Ovary (tissue), 10 donors: Measurements from ENCODE around the gene OR4Q3. TPM values are rescaled to one million over a fixed set of nuclear protein-coding genes. Genes with fewer than 3 reads are reported as not detected.
"Not testable (repeated sequence)": the region's sequence is repeated elsewhere in the genome, so short reads cannot be mapped to it uniquely, and the experiment has no call there.

Source experiments
- DNase-seq, 5 donors: peaks; one replicate each; pipeline ENCODE4 v3.0.0-alpha.2; 2019 to 2020
- H3K27ac ChIP-seq, 2 donors: fragments of 200-600 bp; one replicate each; pipeline versions ENCODE4 v1.5.1 to v1.8.0; 2019 to 2022
- H3K27me3 ChIP-seq: fragments of 200-600 bp; one replicate; pipeline ENCODE4 v1.8.0; 2022
- H3K36me3 ChIP-seq: fragments of 200-600 bp; sonication (generic); one replicate; pipeline ENCODE4 v1.5.1; 2019
- H3K4me1 ChIP-seq: one replicate; pipeline ENCODE4 v1.8.1; 2013; ENCODE audit warnings: mild to moderate bottlenecking, moderate library complexity; ENCODE audit not compliant: insufficient read depth
- H3K4me3 ChIP-seq: fragments of 200-600 bp; sonication (generic); one replicate; pipeline ENCODE4 v1.5.1; 2017
- H3K9me3 ChIP-seq, 2 donors: fragments of 200-600 bp in 1 of 2; sonication (generic) in 1 of 2; one replicate each; pipeline versions ENCODE4 v1.5.1 to v1.8.1; 2013 to 2019; ENCODE audit warnings: mild to moderate bottlenecking in 1 of 2, moderate library complexity in 1 of 2
- EP300 ChIP-seq: sonication (generic); formaldehyde crosslinking; IDR thresholded peaks from one replicate; pipeline ENCODE4 v1.6.1; 2017; ENCODE audit warnings: antibody characterized with exemption
- POLR2A ChIP-seq: fragments of 450-650 bp; IDR thresholded peaks from one replicate; pipeline ENCODE4 v1.6.1; 2017; ENCODE audit warnings: antibody characterized with exemption, mild to moderate bottlenecking, moderate library complexity
- WGBS, 3 donors: extraction: QIAGEN DNeasy Blood & Tissue Kit in 1 of 3; methylation state at CpG; one replicate each; pipeline versions ENCODE4 v1.1.5 to v1.1.7; 2013 to 2017; 5-methylcytosine and 5-hydroxymethylcytosine counted together
- intact Hi-C, 4 donors: fragments of 100-400 bp; cut with DNase I; formaldehyde crosslinking; loops; one replicate each; pipeline versions ENCODE4 v1.11.0 to v1.15.1; 2022 to 2023
- long read RNA-seq, 3 donors: library from polyadenylated mRNA in 2 of 3; unstranded in 2 of 3; transcript quantifications; one replicate each; pipeline ENCODE4 v2.0.0 and lab custom pipeline, GENCODE V29; 2021 to 2026
- polyA plus RNA-seq, 2 donors: library from polyadenylated mRNA; stranded (reverse); fragments of 200-250 nt in 1 of 2; fragments of 350-450 nt in 1 of 2; fragmentation: Illumina TruSeq in 1 of 2; extraction: RNeasy Lipid Tissue Mini Kit (QIAGEN cat#74804) in 1 of 2; gene quantifications; one replicate each; pipeline ENCODE4 v1.2.3, GENCODE V29; 2013 to 2014
- total RNA-seq, 7 donors: library from RNA; depleted of rRNA in 2 of 7; stranded (reverse); fragments of >200 nt in 2 of 7; fragmentation: NEBNext Ultra II Directional in 3 of 7; extraction: Animal tissue kit (Norgen Biotek cat#: 25700) in 3 of 7; gene quantifications; one replicate each; pipeline versions ENCODE4 v1.1.0 to v1.2.4, GENCODE V29; 2016 to 2023
- TF ChIP-seq, protein P1 (sequence below), 3 donors: fragments of 450-650 bp in 2 of 3; fragments of 200-600 bp in 1 of 3; IDR thresholded peaks; one replicate each; pipeline versions ENCODE4 v1.5.1 to v1.8.0; 2016 to 2022; ENCODE audit warnings: antibody characterized with exemption in 3 of 3, mild to moderate bottlenecking in 1 of 3
- donor health status: DM: no; HTN: no; CAD: no; lungs with moderate emphysema.
- donor health status: DM: no; HTN: no; CAD: no.
- donor health status: Bipolar disorder and iron deficiency.
- donor health status: DM: yes; HTN: yes; CAD: no.
- donor health status: DM: no; HTN: no; CAD: no.
- donor health status: DM: yes; HTN: yes; CAD: no.

OR4Q3 gene
- not detected for total RNA-seq
- not detected for polyA plus RNA-seq
- long read RNA-seq, donor 1 = 0 reads
- long read RNA-seq, donor 2 = 0 reads
- long read RNA-seq, donor 3 = 0 reads

DNA sequence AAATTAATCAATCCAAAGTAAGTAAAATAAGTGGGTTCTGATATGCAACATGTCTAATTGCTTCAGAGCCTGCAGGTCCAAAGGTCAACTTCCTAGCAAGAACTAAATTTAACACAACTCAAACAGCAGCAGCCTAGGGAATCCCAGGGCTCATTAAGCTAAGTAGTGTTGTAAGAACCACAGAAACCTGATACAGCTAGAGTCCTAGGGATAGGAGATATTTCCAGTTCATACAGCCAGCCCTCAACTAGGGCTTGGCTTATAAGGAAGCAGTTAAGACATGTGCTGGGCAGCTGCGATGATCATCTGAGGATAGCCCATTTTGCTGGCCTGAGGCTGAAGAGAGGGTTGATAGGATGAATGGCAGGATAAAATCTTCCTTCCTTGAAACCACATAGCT, at the start of gene OR4Q3:
Gene OR4Q3, plus strand, starts transcription at position 316 of the 400 bp plus-strand sequence.
- H3K36me3 ChIP-seq = no peaks in the 10 kb centered on the region
- intact Hi-C loops = no loop called here
- no peak within 1 kb of the TSS for H3K4me3 ChIP-seq
- 71 to 75% (median 73%) methylated on average over 1 of the region's 1 CpG for WGBS, 3 donors
- H3K9me3 ChIP-seq = no peaks in the 10 kb centered on the region
- H3K4me1 ChIP-seq = no peaks in the 10 kb centered on the region
- no peak for TF ChIP-seq POLR2A
- TF ChIP-seq, protein P1, sequence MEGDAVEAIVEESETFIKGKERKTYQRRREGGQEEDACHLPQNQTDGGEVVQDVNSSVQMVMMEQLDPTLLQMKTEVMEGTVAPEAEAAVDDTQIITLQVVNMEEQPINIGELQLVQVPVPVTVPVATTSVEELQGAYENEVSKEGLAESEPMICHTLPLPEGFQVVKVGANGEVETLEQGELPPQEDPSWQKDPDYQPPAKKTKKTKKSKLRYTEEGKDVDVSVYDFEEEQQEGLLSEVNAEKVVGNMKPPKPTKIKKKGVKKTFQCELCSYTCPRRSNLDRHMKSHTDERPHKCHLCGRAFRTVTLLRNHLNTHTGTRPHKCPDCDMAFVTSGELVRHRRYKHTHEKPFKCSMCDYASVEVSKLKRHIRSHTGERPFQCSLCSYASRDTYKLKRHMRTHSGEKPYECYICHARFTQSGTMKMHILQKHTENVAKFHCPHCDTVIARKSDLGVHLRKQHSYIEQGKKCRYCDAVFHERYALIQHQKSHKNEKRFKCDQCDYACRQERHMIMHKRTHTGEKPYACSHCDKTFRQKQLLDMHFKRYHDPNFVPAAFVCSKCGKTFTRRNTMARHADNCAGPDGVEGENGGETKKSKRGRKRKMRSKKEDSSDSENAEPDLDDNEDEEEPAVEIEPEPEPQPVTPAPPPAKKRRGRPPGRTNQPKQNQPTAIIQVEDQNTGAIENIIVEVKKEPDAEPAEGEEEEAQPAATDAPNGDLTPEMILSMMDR (IDR thresholded peaks at IDR 0.05) = no peak
- TF ChIP-seq EP300 = no peak
- no peak within 1 kb of the TSS for H3K27ac ChIP-seq
- DNase-seq = no peak
- no peaks in the 10 kb centered on the region for H3K27me3 ChIP-seq

DNA sequence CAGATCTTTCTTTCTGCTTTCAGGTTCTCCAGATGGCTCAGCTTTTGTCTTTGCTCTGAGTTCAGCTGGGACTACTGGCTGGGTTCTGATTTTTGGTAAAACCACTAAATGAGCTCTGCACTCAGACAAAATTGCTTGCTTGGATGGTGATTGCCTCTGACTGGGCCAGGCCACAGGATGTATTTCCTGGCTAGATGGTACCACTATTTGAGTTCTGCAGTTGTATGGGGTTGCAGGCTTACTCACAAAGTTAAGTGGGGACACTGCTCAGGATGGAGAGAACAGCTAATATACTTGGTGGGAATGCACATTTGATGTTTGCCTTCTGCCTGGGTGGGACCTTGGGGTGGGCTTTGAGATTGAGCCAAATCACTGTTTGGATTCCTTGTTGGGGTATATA, 14.0 kb upstream of the OR4Q3 start:
- H3K27me3 ChIP-seq = no peaks in the 10 kb centered on the region
- H3K27ac ChIP-seq = no peak overlapping the region
- intact Hi-C loops = no loop called here
- TF ChIP-seq, protein P1 (IDR thresholded peaks at IDR 0.05) = no peak
- TF ChIP-seq POLR2A = no peak
- TF ChIP-seq EP300 = no peak
- no peaks in the 10 kb centered on the region for H3K36me3 ChIP-seq
- DNase-seq = no peak
- H3K4me1 ChIP-seq = no peaks in the 10 kb centered on the region
- H3K4me3 ChIP-seq = no peak overlapping the region
- H3K9me3 ChIP-seq = no peaks in the 10 kb centered on the region

DNA sequence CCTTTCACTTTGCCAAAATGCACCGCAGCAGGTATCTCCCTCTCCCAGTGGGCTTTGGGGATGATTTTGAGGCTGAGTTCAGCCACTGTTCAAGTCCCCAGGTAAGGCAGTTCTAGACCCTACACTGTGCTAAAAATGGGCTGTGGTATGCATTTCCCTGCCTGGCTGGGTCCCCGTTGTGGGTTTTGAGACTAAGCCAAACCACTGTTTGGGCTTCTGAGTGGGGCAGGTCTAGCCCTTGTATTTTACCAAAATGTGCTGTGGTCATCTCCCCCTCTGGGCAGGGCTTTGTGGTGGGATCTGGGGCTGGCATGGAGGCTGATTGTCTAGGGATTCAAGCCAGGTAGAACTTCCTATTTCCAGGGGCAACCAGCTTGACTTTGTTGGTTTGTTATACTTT, 13.6 kb upstream of the OR4Q3 start:
- intact Hi-C loops = no loop called here

DNA sequence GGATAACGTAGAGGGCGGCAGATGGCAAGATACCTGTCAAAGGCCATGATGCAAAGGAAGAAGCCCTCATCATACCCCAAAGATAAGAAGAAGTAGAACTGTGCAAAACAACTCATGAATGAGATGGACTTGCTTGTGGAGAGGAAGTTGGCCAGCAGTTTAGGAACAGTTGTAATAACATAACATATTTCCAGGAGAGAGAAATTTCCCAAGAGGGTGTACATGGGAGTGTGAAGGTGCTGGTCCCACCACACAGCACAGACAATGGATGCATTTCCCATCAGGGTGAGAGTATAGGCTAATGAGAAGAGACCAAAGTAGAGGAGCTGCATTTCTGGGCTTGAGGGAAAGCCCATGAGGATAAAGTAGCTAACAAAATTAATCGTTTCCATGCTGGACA, 9.5 kb upstream of the OR4Q3 start:
- H3K36me3 ChIP-seq, intact Hi-C loops: not testable (repeated sequence)
- 72 to 77% (median 72%) methylated on average over 3 of the region's 3 CpGs for WGBS, 3 donors

More for the DNA sequence above, 13.6 kb upstream of the OR4Q3 start:
- Histone ChIP-seq H3K4me3 (no peak overlapping the region), H3K27ac (no peak overlapping the region), H3K27me3 (no peaks in the 10 kb centered on the region), H3K4me1 (no peaks in the 10 kb centered on the region), H3K9me3 (no peaks in the 10 kb centered on the region), H3K36me3 (no peaks in the 10 kb centered on the region)
- TF ChIP-seq POLR2A (no peak), EP300 (no peak)
- TF ChIP-seq, protein P1 (IDR thresholded peaks at IDR 0.05) = no peak
- WGBS, 3 donors = 57 to 62% (median 61%) methylated on average over 2 of the region's 2 CpGs
- DNase-seq = no peak

DNA sequence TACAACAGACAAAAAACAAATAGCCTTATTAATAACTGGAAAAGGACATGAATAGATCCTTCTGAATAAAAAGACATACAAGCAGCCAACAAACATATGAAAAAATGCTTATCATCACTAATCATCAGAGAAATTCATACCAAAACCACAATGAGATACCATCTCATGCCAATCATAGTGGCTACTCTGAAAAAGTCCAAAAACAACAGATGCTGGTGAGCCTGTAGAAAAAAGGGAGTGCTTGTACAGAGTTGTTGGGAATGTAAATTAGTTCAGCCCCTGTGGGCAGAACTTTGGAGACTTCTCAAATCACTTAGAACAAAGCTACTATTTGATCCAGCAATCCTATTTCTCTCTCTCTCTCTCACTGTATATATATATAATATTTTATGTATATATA, 8.9 kb downstream of the OR4Q3 start:
- DNase-seq, H3K4me1 ChIP-seq, H3K27ac ChIP-seq, H3K36me3 ChIP-seq, H3K9me3 ChIP-seq, intact Hi-C loops, H3K27me3 ChIP-seq, H3K4me3 ChIP-seq: not testable (repeated sequence)

More for the DNA sequence above, 9.5 kb upstream of the OR4Q3 start:
- not testable (repeated sequence) for H3K27me3 ChIP-seq, DNase-seq, H3K27ac ChIP-seq, H3K4me3 ChIP-seq, H3K4me1 ChIP-seq, H3K9me3 ChIP-seq

DNA sequence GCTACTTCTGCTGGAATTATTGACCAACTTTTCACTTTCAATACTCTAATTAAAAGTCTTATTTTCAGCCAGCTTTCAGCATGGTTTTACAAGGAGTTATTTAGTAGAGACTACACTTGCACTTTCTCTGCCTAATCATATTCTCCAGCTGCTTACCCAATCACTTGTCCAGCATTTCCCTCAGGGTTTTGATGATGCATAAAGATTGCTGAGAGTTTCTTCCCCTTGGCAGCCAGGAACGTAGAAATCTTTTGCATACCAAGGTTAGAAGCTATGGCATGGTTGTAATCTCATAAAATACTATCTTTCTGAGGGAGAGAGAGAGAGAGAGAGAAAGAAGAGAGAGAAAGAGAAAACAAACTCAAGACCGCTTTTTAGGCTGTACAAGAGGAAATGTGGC, 10.8 kb downstream of the OR4Q3 start:
- 24 to 25% (median 25%) methylated on average over 2 of the region's 2 CpGs for WGBS, 3 donors
- no peak overlapping the region for H3K4me3 ChIP-seq
- no peaks in the 10 kb centered on the region for H3K36me3 ChIP-seq
- H3K27me3 ChIP-seq = no peaks in the 10 kb centered on the region
- no peak overlapping the region for H3K27ac ChIP-seq
- no peaks in the 10 kb centered on the region for H3K9me3 ChIP-seq
- TF ChIP-seq, protein P1 (IDR thresholded peaks at IDR 0.05) = no peak
- TF ChIP-seq POLR2A = no peak
- DNase-seq = no peak
- no peaks in the 10 kb centered on the region for H3K4me1 ChIP-seq
- intact Hi-C loops = no loop called here

DNA sequence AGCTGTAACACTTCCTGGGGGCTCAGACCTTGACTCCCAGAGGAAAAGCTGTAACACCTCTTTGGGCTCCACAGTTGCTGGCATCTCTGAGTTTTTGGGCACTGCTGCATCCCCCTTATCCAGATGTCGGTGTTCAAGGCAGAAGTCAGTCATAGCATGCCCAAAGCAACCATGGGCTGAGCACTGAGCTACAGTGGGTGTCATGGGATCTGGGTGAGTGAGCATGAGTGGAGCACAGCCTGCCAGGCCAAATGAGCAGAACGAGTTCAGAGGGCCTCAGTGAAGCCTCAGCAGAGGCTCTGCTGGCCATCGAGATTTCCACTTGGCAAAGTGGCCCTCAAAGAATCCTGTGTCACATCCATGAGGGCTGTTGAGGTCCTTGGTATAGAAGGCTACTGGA, 28.1 kb downstream of the OR4Q3 start:
- H3K4me1 ChIP-seq, intact Hi-C loops, H3K27ac ChIP-seq, H3K9me3 ChIP-seq, DNase-seq, H3K36me3 ChIP-seq, H3K4me3 ChIP-seq, H3K27me3 ChIP-seq: not testable (repeated sequence)
- WGBS, 3 donors = 35 to 37% (median 37%) methylated on average over 3 of the region's 3 CpGs
